ENCODE results near the gene ATP2C2. TPM values are rescaled to one million over a fixed set of nuclear protein-coding genes. Genes with fewer than 3 reads are reported as not detected.

ATP2C2 gene
- total RNA-seq, 1 donor from 2014 or later = not detected

GRCh38 chr16:84478172-84478947 is 110.0 kb downstream of the ATP2C2 start:
- Histone ChIP-seq H3K9ac (no peak overlapping the region), H3K27ac (no peak overlapping the region), H3K79me2 (ENCODE audit: low read depth) (no peaks in the 10 kb centered on the region), H3K4me3 (no peak overlapping the region), H3K4me1 (no peaks in the 10 kb centered on the region), H3K36me3 (no peaks in the 10 kb centered on the region), H3K27me3 (no peaks in the 10 kb centered on the region), H3K9me3 (ENCODE audit: low read depth) (no peaks in the 10 kb centered on the region), H3F3A (ENCODE audit: low read depth) (no peaks in the 10 kb centered on the region), H2AFZ (replicated peaks) (no peak overlapping the region), H4K20me1 (ENCODE audit: low read depth) (no peaks in the 10 kb centered on the region), H3K4me2 (no peak overlapping the region)
- TF ChIP-seq EZH2phosphoT487 (IDR thresholded peaks at IDR 0.05) (no peak), EZH2 (IDR thresholded peaks at IDR 0.05) (no peak), CTCF (IDR thresholded peaks at IDR 0.05) (no peak)
- Mint-ChIP-seq H3K4me3 (no peak overlapping the region), H3K27ac (no peak overlapping the region), H3K27me3 (ENCODE audit: insufficient read depth, low read depth) (no peaks in the 10 kb centered on the region), H3K36me3 (peaks cover 29% of the 10 kb centered on the region), H3K9me3 (peaks cover 6% of the 10 kb centered on the region), H3K4me1 (peaks cover 9% of the 10 kb centered on the region)
- no peak for DNase-seq (ENCODE audit: low spot score)

DNA sequence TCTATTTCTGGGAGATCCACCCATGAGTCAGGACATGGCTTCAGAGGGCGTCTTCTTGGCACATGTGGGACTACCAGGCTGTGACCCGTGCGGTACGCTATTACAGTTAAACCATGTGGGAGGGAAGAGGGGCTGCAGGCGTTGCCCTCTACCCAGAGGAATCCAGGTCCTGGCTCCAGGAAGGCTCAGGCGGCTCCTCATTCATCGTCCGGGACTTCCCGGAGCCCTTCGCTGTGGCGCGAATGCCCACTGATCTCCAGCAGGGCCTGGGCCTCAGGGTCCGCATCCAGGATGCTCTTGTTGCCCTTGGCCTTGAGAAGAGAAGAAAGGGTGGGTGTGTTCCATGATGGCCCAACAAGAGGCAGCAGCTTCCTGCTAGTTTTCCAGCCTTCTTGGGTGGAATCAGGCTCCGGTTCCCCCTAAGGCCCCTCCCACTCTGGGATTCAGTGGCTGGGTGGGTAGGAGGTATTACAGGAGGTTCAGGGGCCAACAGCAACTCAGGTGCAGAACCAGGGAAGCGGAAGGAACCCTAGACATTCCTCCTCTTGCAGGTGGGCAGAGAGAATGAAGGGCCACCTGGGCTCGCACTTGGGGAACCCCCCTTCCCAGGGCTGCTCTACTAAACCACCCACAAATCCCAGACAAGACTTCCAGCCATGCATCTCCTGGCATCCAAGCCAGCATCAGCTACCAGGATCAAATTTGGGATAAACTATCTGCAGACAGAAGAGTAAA is 111.5 kb downstream of the ATP2C2 start:
- H3K27ac ChIP-seq = no peak overlapping the region
- DNase-seq (ENCODE audit: low spot score) = no peak
- Mint-ChIP-seq H3K9me3 (peaks cover 3% of the 10 kb centered on the region), H3K27me3 (ENCODE audit: insufficient read depth, low read depth) (no peaks in the 10 kb centered on the region), H3K36me3 (peaks cover 20% of the 10 kb centered on the region), H3K4me3 (no peak overlapping the region), H3K4me1 (peaks cover 13% of the 10 kb centered on the region), H3K27ac (no peak overlapping the region)
- H3K9ac ChIP-seq = no peak overlapping the region
- H3K4me3 ChIP-seq = no peak overlapping the region
- no peaks in the 10 kb centered on the region for H3F3A ChIP-seq (ENCODE audit: low read depth)
- H3K4me2 ChIP-seq = no peak overlapping the region
- H3K4me1 ChIP-seq = no peaks in the 10 kb centered on the region
- no peaks in the 10 kb centered on the region for H4K20me1 ChIP-seq (ENCODE audit: low read depth)
- H3K9me3 ChIP-seq (ENCODE audit: low read depth) = no peaks in the 10 kb centered on the region
- no peaks in the 10 kb centered on the region for H3K27me3 ChIP-seq
- H3K36me3 ChIP-seq = no peaks in the 10 kb centered on the region
- H3K79me2 ChIP-seq (ENCODE audit: low read depth) = no peaks in the 10 kb centered on the region
- H2AFZ ChIP-seq (replicated peaks) = no peak overlapping the region
- no peak for TF ChIP-seq EZH2phosphoT487 (IDR thresholded peaks at IDR 0.05)
- TF ChIP-seq CTCF (IDR thresholded peaks at IDR 0.05) = no peak
- TF ChIP-seq EZH2 (IDR thresholded peaks at IDR 0.05) = no peak

GRCh38 chr16:84481051-84481735 is 112.9 kb downstream of the ATP2C2 start:
- no peak overlapping the region for H3K4me2 ChIP-seq
- peaks cover 7% of the 10 kb centered on the region for H3K4me1 Mint-ChIP-seq
- DNase-seq (ENCODE audit: low spot score) = no peak
- H3K4me3 ChIP-seq = no peak overlapping the region
- no peak overlapping the region for H3K4me3 Mint-ChIP-seq
- no peak overlapping the region for H2AFZ ChIP-seq (replicated peaks)
- no peak overlapping the region for H3K27ac ChIP-seq
- H4K20me1 ChIP-seq (ENCODE audit: low read depth) = no peaks in the 10 kb centered on the region
- H3K36me3 Mint-ChIP-seq = peaks cover 17% of the 10 kb centered on the region
- H3K27me3 ChIP-seq = no peaks in the 10 kb centered on the region
- no peaks in the 10 kb centered on the region for H3K79me2 ChIP-seq (ENCODE audit: low read depth)
- H3K9me3 ChIP-seq (ENCODE audit: low read depth) = no peaks in the 10 kb centered on the region
- no peaks in the 10 kb centered on the region for H3K27me3 Mint-ChIP-seq (ENCODE audit: insufficient read depth, low read depth)
- no peak overlapping the region for H3K27ac Mint-ChIP-seq
- no peaks in the 10 kb centered on the region for H3F3A ChIP-seq (ENCODE audit: low read depth)
- no peak overlapping the region for H3K9ac ChIP-seq
- H3K4me1 ChIP-seq = no peaks in the 10 kb centered on the region
- TF ChIP-seq EZH2 (IDR thresholded peaks at IDR 0.05) (no peak), CTCF (IDR thresholded peaks at IDR 0.05) (no peak), EZH2phosphoT487 (IDR thresholded peaks at IDR 0.05) (no peak)
- no peaks in the 10 kb centered on the region for H3K9me3 Mint-ChIP-seq
- H3K36me3 ChIP-seq = no peaks in the 10 kb centered on the region

Measured in neural progenitor cell (in vitro differentiated cells).